ENCODE data around the gene KIAA1217.
"Not testable (repeated sequence)": the region's sequence is repeated elsewhere in the genome, so short reads cannot be mapped to it uniquely, and the experiment has no call there.

- not testable (repeated sequence) for TF ChIP-seq CTCF, POLR2A (IDR thresholded peaks at IDR 0.05)
These were observed 128.8 kb downstream of the KIAA1217 start for GRCh38 chr10:24337723-24338122.

All from adrenal gland (tissue), 5 donors.